GM21390 (cell line): Measurements from ENCODE around the gene RASGEF1B.
"Not testable (repeated sequence)": the region's sequence is repeated elsewhere in the genome, so short reads cannot be mapped to it uniquely, and the experiment has no call there.

Experiments
- ATAC-seq: cut with Tn5 transposase; IDR thresholded peaks from one replicate; pipeline ENCODE4 v1.9.1; 2021; ENCODE audit not compliant: unreplicated experiment

Gene RASGEF1B

GRCh38 chr4:81432825-81433224, 38.9 kb downstream of the RASGEF1B start:
- ATAC-seq = no peak

GRCh38 chr4:81431971-81432370, 39.7 kb downstream of the RASGEF1B start:
- ATAC-seq = no peak

- ATAC-seq = no peak
Observed at GRCh38 chr4:81429607-81430006, 42.1 kb downstream of the RASGEF1B start.

GRCh38 chr4:81429031-81429430, 42.7 kb downstream of the RASGEF1B start:
- ATAC-seq = no peak

- ATAC-seq = no peak
Observed at GRCh38 chr4:81428002-81428401, 43.7 kb downstream of the RASGEF1B start.

- no peak for ATAC-seq
Observed at GRCh38 chr4:81427344-81427821, 44.3 kb downstream of the RASGEF1B start.

- no peak for ATAC-seq
Observed at GRCh38 chr4:81426770-81427289, 44.9 kb downstream of the RASGEF1B start.

- ATAC-seq = no peak
Observed at GRCh38 chr4:81424816-81425755, 46.6 kb downstream of the RASGEF1B start.

- ATAC-seq = no peak
Observed at GRCh38 chr4:81424336-81424735, 47.4 kb downstream of the RASGEF1B start.

- no peak for ATAC-seq
Observed at GRCh38 chr4:81422595-81422994, 49.1 kb downstream of the RASGEF1B start.

GRCh38 chr4:81421346-81422218, 50.1 kb downstream of the RASGEF1B start:
- ATAC-seq = peak; percentile 99

GRCh38 chr4:81418572-81418971, 53.1 kb downstream of the RASGEF1B start:
- ATAC-seq = no peak

- ATAC-seq = no peak
Observed at GRCh38 chr4:81412946-81413495, 58.7 kb downstream of the RASGEF1B start.

- no peak for ATAC-seq
Observed at GRCh38 chr4:81410680-81411079, 61.0 kb downstream of the RASGEF1B start.

- no peak for ATAC-seq
Observed at GRCh38 chr4:81409836-81410235, 61.9 kb downstream of the RASGEF1B start.

- no peak for ATAC-seq
Observed at GRCh38 chr4:81408341-81408740, 63.4 kb downstream of the RASGEF1B start.

- no peak for ATAC-seq
Observed at GRCh38 chr4:81407726-81408125, 64.0 kb downstream of the RASGEF1B start.

GRCh38 chr4:81406481-81406880, 65.2 kb downstream of the RASGEF1B start:
- not testable (repeated sequence) for ATAC-seq

- peak; percentile 86 for ATAC-seq
Observed at GRCh38 chr4:81405900-81406401, 65.8 kb downstream of the RASGEF1B start.

GRCh38 chr4:81404741-81405140, 67.0 kb downstream of the RASGEF1B start:
- ATAC-seq = no peak

GRCh38 chr4:81404294-81404693, 67.4 kb downstream of the RASGEF1B start:
- no peak for ATAC-seq
